Endothelial cell of umbilical vein (primary cell): Measurements from ENCODE around the gene C2orf76. TPM values are rescaled to one million over a fixed set of nuclear protein-coding genes. Genes with fewer than 3 reads are reported as not detected.
A peak's percentile ranks its signal among the peaks of the same experiment; 100 is the strongest.

ENCODE experiments used
- BruUV-seq: library from RNA; stranded (reverse); fragments of 400-500 nt; replicated peaks from 2 replicates; lab custom pipeline; 2021; lab: Mats Ljungman, UMichigan
- CTCF ChIA-PET: fragments of 300-600, 350-600 bp; sonication (Branson Sonifier 250); formaldehyde crosslinking; loops from one replicate; lab custom pipeline; 2021; ENCODE audit warnings: antibody characterized with exemption, inconsistent platforms; lab: Charles Lee
- POLR2A ChIA-PET: fragments of 300-600, 350-600 bp; sonication (Branson Sonifier 250); formaldehyde crosslinking; loops from one replicate; lab custom pipeline; 2021; ENCODE audit warnings: antibody characterized with exemption, inconsistent platforms; lab: Charles Lee
- DNase-seq: peaks from one replicate; pipeline ENCODE4 v3.0.0-alpha.2; 2011; ENCODE audit warnings: low read depth, low spot score
- FAIRE-seq: peaks from 2 replicates; lab custom pipeline; 2011; peaks lifted over from hg19 to GRCh38; lab: Jason Lieb, UNC
- H2AFZ ChIP-seq: 2 replicates; pipeline ENCODE4 v1.6.0; 2012; ENCODE audit warnings: low read depth, low read length, control low read depth, inconsistent platforms
- H3K27ac ChIP-seq: 2 replicates; pipeline ENCODE4 v1.5.1; 2011; ENCODE audit warnings: low read depth, mild to moderate bottlenecking, control low read depth, low read length, moderate library complexity; ENCODE audit not compliant: insufficient read depth
- H3K27me3 ChIP-seq, 2 experiments: 2 replicates each; pipeline versions ENCODE4 v1.6.0 to v1.6.1; 2011; ENCODE audit warnings: low read length in 2 of 2, mixed read lengths in 1 of 2; ENCODE audit not compliant: control insufficient read depth in 2 of 2, insufficient read depth in 2 of 2
- H3K36me3 ChIP-seq, 2 experiments: 2 replicates in 1 of 2; 3 replicates in 1 of 2; pipeline ENCODE4 v1.5.1; 2011; ENCODE audit warnings: low read length in 2 of 2, mild to moderate bottlenecking in 1 of 2, moderate library complexity in 1 of 2; ENCODE audit not compliant: control insufficient read depth in 2 of 2, insufficient read depth in 2 of 2; ENCODE audit errors: extremely low read depth in 1 of 2
- H3K4me1 ChIP-seq: 3 replicates; pipeline ENCODE4 v1.5.1; 2011; ENCODE audit warnings: mild to moderate bottlenecking, low read length; ENCODE audit not compliant: control insufficient read depth, insufficient read depth; ENCODE audit errors: extremely low read depth
- H3K4me2 ChIP-seq: 2 replicates; pipeline ENCODE4 v1.6.1; 2011; ENCODE audit warnings: low read length, control low read depth, mixed read lengths; ENCODE audit not compliant: insufficient read depth
- H3K4me3 ChIP-seq, 3 experiments: fragments of 200-600 bp in 1 of 3; sonication (generic), shearing (Covaris generic) in 1 of 3; replicated peaks in 1 of 3; 2 replicates each; pipeline ENCODE4 v1.5.1; 2011 to 2016; ENCODE audit warnings: control low read depth in 3 of 3, low read length in 3 of 3, mild to moderate bottlenecking in 2 of 3, inconsistent platforms in 1 of 3, low read depth in 1 of 3, moderate library complexity in 1 of 3; ENCODE audit not compliant: insufficient read depth in 1 of 3
- H3K79me2 ChIP-seq: 2 replicates; pipeline ENCODE4 v1.6.0; 2012; ENCODE audit warnings: low read length, inconsistent platforms; ENCODE audit not compliant: control insufficient read depth, insufficient read depth
- H3K9ac ChIP-seq: replicated peaks from 2 replicates; pipeline ENCODE3; 2011; ENCODE audit warnings: low read length, control low read depth; ENCODE audit not compliant: insufficient read depth; ENCODE audit errors: extremely low read depth
- H3K9me1 ChIP-seq: replicated peaks from 3 replicates; pipeline ENCODE4 v1.6.0; 2011; ENCODE audit warnings: mild to moderate bottlenecking, low read length; ENCODE audit not compliant: control insufficient read depth, insufficient read depth; ENCODE audit errors: extremely low read depth
- H3K9me3 ChIP-seq: replicated peaks from 2 replicates; pipeline ENCODE4 v1.5.1; 2012; ENCODE audit warnings: low read length, inconsistent platforms; ENCODE audit not compliant: control insufficient read depth, insufficient read depth
- H4K20me1 ChIP-seq: replicated peaks from 2 replicates; pipeline ENCODE3; 2011; ENCODE audit warnings: mild to moderate bottlenecking, low read length; ENCODE audit not compliant: control insufficient read depth, insufficient read depth; ENCODE audit errors: extremely low read depth
- CTCF ChIP-seq, 2 donors: IDR thresholded peaks; 1 replicate in 1 of 2; 2 replicates in 1 of 2; pipeline ENCODE4 v1.5.1; 2011; ENCODE audit warnings: low read length in 2 of 2, mild to moderate bottlenecking in 2 of 2, moderate library complexity in 2 of 2, control low read depth in 1 of 2, inconsistent platforms in 1 of 2, low read depth in 1 of 2; ENCODE audit not compliant: insufficient read depth in 1 of 2; ENCODE audit errors: extremely low read depth in 1 of 2
- FOS ChIP-seq: IDR thresholded peaks from 2 replicates; pipeline ENCODE4 v1.6.1; 2011; ENCODE audit warnings: mild to moderate bottlenecking, low read length, moderate library complexity, borderline replicate concordance; ENCODE audit not compliant: insufficient read depth
- GATA2 ChIP-seq: IDR thresholded peaks from 2 replicates; pipeline ENCODE4 v1.7.0; 2011; ENCODE audit warnings: low read depth, mild to moderate bottlenecking, moderate library complexity, mixed read lengths, low read length; ENCODE audit not compliant: insufficient read length, insufficient read depth
- JUN ChIP-seq: IDR thresholded peaks from 2 replicates; pipeline ENCODE4 v1.6.1; 2011; ENCODE audit warnings: borderline replicate concordance, low read depth; ENCODE audit not compliant: insufficient read length, insufficient read depth
- MAX ChIP-seq: IDR thresholded peaks from 2 replicates; pipeline ENCODE4 v1.6.1; 2011; ENCODE audit not compliant: insufficient read depth, insufficient read length
- MYC ChIP-seq: IDR thresholded peaks from one replicate; pipeline ENCODE4 v1.6.1; 2011; ENCODE audit warnings: mild to moderate bottlenecking, low read depth, low read length
- POLR2A ChIP-seq: IDR thresholded peaks from 2 replicates; pipeline ENCODE4 v1.6.1; 2012; ENCODE audit warnings: low read depth, mild to moderate bottlenecking, control low read depth, low read length
- POLR2AphosphoS5 ChIP-seq: IDR thresholded peaks from 2 replicates; pipeline ENCODE4 v1.6.1; 2012; ENCODE audit warnings: low read depth, mild to moderate bottlenecking, control low read depth, low read length, moderate library complexity; ENCODE audit not compliant: insufficient read depth
- dilution Hi-C: fragments of 300-500 bp; cut with MboI; formaldehyde crosslinking; loops from one replicate; pipeline ENCODE4 v1.15.0; 2019; ENCODE audit warnings: low sequenced_read_pairs; ENCODE audit not compliant: extremely low pct_ligation_motif_present
- intact Hi-C: fragments of 100-400 bp; cut with micrococcal nuclease; formaldehyde crosslinking; loops from one replicate; pipeline ENCODE4 v1.10.0; 2022
- polyA plus RNA-seq, 4 experiments: library from polyadenylated mRNA; depleted of rRNA in 3 of 4; stranded (reverse) in 3 of 4; unstranded in 1 of 4; fragments of >200 nt; gene quantifications; 2 replicates each; pipeline versions ENCODE4 v1.2.1 to v1.2.3, GENCODE V29; 2011 to 2012; ENCODE audit warnings: missing spikeins in 1 of 4
- total RNA-seq: library from RNA; stranded (reverse); gene quantifications from 2 replicates; pipeline ENCODE4 v1.2.3, GENCODE V29; 2021

C2orf76 gene
- total and polyA plus RNA-seq, 2 donors (not counting 3 experiments of a cell fraction or from before 2014, with no cell fraction given) = 7.4 to 12.1 TPM

- H3K79me2 ChIP-seq = no peaks in the 10 kb centered on the region
- H3K4me2 ChIP-seq = no peak overlapping the region
- FAIRE-seq (peak; percentile 69), DNase-seq (peak; percentile 67)
- H3K27me3 ChIP-seq = peaks cover 2 to 3% of the 10 kb centered on the region in 2 experiments
- POLR2A ChIA-PET = no interaction called here
- intact Hi-C loops = loop anchor here (1.0 to 5.0 kb wide), 2 partner anchors 69 to 255 kb away; no protein-coding TSS in a partner anchor
- CTCF ChIA-PET = interaction anchor here (0.7 to 8.6 kb wide), 2 partner anchors 68 to 74 kb away, joined by 3 to 151 read pairs; no protein-coding TSS in a partner anchor
- TF ChIP-seq JUN (no peak), MAX (no peak), CTCF (IDR thresholded peaks at IDR 0.05; ENCODE audit: extremely low read depth in 1 of 2, insufficient read depth in 1 of 2, low read depth in 1 of 2, low read length in 2 of 2) (peak; percentile 66 to 70), GATA2 (no peak), POLR2AphosphoS5 (no peak), FOS (no peak), MYC (no peak), POLR2A (no peak)
- H3K9ac ChIP-seq = no peak overlapping the region
- H3K4me1 ChIP-seq = no peaks in the 10 kb centered on the region
- no peaks in the 10 kb centered on the region for H4K20me1 ChIP-seq
- no peak overlapping the region for H3K4me3 ChIP-seq
- H2AFZ ChIP-seq = no peak overlapping the region
- BruUV-seq = no TSS peak
- H3K9me3 ChIP-seq = no peaks in the 10 kb centered on the region
- no peaks in the 10 kb centered on the region for H3K9me1 ChIP-seq
- H3K27ac ChIP-seq = no peak overlapping the region
- dilution Hi-C loops = no loop called here
- no peaks in the 10 kb centered on the region for H3K36me3 ChIP-seq
Measured at GRCh38 chr2:119407430-119408220, 41.0 kb upstream of the C2orf76 start.
